GM12873 (cell line): ENCODE data around the gene ZNF830.

Source experiments
- CTCF ChIP-seq: IDR thresholded peaks from 2 replicates; pipeline ENCODE4 v1.5.1; 2012; ENCODE audit warnings: low read depth, mild to moderate bottlenecking, moderate library complexity, low read length, control low read depth; ENCODE audit not compliant: insufficient read depth; ENCODE audit errors: missing control alignments

The ZNF830 gene

GRCh38 chr17:34961093-34961911 lies at the start of gene ZNF830, which contains the start of gene CCT6B:
Gene ZNF830, plus strand, starts transcription at chr17:34961540. Its CDS starts 27 bp downstream, at chr17:34961567.
Gene CCT6B, minus strand, starts transcription at chr17:34961460. Its CDS starts 67 bp downstream, at chr17:34961393.
- no peak for TF ChIP-seq CTCF

- TF ChIP-seq CTCF: no peak
Observed at GRCh38 chr17:34913001-34913400, 48.3 kb upstream of the ZNF830 start.

GRCh38 chr17:34916120-34916519 lies 45.2 kb upstream of the ZNF830 start:
- TF ChIP-seq CTCF: no peak

GRCh38 chr17:34917381-34917780 lies 44.0 kb upstream of the ZNF830 start:
- no peak for TF ChIP-seq CTCF

- TF ChIP-seq CTCF: no peak
Observed at GRCh38 chr17:34920676-34921075, 40.7 kb upstream of the ZNF830 start.

- no peak for TF ChIP-seq CTCF
Observed at GRCh38 chr17:34926661-34927060, 34.7 kb upstream of the ZNF830 start.

GRCh38 chr17:34930283-34930682 lies 31.1 kb upstream of the ZNF830 start:
- no peak for TF ChIP-seq CTCF
